ENCODE results near the gene CORO6.
A peak's percentile ranks its signal among the peaks of the same experiment; 100 is the strongest.

CORO6 gene

DNA sequence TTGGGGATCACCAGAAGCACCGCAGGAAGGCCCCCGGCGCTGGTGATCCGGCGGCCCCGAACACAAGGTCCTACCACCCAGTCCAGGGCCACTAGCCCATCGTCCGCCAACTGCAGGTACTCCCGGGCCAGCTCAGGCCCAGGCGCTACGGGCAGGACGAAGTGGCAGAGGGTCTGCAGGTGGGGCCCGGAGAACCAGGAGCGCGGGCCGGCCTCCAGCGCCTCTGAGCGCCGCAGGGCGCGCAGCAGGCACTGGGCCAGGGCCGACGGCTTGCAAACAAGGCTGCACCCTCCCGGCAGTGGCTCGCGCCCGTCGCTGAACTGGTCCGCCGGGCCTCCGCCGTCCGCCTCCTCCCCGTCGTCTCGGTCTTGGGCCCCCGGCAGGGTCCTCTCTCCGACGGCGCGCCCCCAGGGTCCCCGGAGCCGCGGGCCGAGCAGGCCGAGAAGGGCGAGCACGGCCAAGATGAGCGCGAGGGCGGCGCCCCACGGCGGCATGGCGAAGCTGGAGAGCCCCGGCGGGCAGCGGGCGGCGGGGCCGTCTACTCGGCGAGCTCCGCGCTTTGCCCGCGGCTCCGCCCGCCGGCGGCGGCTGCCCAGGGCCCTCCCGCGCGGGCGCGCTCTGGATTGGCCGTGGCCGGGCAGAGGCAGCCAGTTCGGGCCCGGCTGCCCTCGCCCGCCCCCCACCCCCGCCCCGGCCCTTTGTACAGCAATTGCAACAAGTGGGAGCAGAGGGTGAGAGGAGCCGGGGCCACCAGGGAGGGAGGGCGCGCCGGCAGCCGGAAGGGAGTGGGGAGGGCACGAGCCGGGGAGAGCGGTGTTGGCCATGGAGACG, 56.0 kb downstream of the CORO6 start, which contains the start of gene ABHD15:
TSS of gene ABHD15 (minus strand) at position 565 of the 831 bp plus-strand sequence. CDS start at position 494, 71 bp downstream.
- DNase-seq (ENCODE audit: low read depth): peak; percentile 72
- peak within 1 kb of the TSS; percentile 85 for H3K4me3 ChIP-seq (ENCODE audit: low read depth, low read length)
- peak; percentile 14 for TF ChIP-seq CTCF (IDR thresholded peaks at IDR 0.05; ENCODE audit: insufficient read depth, low read depth, low read length, missing control alignments)

DNA sequence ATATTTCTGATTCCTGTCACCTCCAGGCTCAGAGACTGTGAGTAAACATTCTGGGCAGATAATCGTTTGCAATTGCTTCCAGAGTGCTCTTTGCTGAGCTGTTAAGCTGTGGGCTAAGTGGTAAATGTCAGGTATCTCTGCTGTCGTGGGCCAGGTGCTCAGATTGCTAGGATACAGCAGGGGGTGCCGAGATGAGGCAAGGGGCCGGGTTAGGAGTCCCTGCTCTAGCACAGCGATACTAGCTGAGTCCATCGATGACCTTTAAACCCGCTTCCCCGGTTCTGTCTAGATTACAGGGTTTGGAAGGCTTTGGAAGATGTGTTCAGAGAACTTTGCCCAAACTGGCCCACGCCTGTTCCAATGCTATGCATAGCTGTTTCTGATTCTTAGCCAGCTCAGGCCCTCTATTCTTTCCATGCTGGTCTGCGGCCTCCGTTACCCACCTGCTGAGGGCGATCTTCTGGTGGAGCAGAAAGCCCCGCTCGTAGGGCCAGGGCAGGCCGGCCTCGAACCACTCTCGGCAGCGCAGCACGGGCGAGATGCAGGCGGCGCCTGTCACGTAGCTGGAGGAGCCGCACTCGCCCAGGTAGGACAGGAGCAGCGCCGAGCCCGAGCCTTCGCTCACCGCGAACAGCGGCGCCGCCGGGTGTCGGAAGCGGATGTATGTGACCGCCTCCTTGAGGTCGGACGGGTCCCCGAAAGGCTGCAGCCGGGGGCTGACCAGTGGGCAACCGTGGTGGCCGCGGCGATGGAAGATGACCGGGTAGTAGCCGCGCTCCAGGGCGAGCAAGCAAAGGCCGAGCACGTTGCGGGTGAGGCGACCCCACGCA, 56.9 kb downstream of the CORO6 start:
- H3K4me3 ChIP-seq (ENCODE audit: low read depth, low read length): peak overlapping the region; percentile 72
- no peak for TF ChIP-seq CTCF (IDR thresholded peaks at IDR 0.05; ENCODE audit: insufficient read depth, low read depth, low read length, missing control alignments)
- peak; percentile 83 for DNase-seq (ENCODE audit: low read depth)
